Common myeloid progenitor, CD34-positive (primary cell): ENCODE measurements around the gene PBXIP1.
A peak's percentile ranks its signal among the peaks of the same experiment; 100 is the strongest.
"Not testable (repeated sequence)": the region's sequence is repeated elsewhere in the genome, so short reads cannot be mapped to it uniquely, and the experiment has no call there.

Source experiments
- CTCF ChIA-PET: fragments of 350-600 bp; sonication (Branson Sonifier 250); formaldehyde crosslinking; loops from one replicate; lab custom pipeline; 2021; ENCODE audit warnings: antibody characterized with exemption; lab: Charles Lee
- POLR2A ChIA-PET: fragments of 350-600 bp; sonication (Branson Sonifier 250); formaldehyde crosslinking; loops from one replicate; lab custom pipeline; 2021; ENCODE audit warnings: antibody characterized with exemption; lab: Charles Lee
- DNase-seq, 3 donors: peaks; one replicate each; pipeline versions ENCODE4 v3.0.0 to v3.0.0-alpha.2; 2013
- H3K27ac ChIP-seq, 2 experiments: 1 replicate in 1 of 2; 2 replicates in 1 of 2; pipeline ENCODE4 v1.7.0; 2013; ENCODE audit warnings: inconsistent platforms in 2 of 2, low read length in 2 of 2, mild to moderate bottlenecking in 2 of 2, low read depth in 1 of 2, moderate library complexity in 1 of 2; ENCODE audit not compliant: severe bottlenecking in 2 of 2, insufficient read depth in 1 of 2, poor library complexity in 1 of 2
- H3K27me3 ChIP-seq, 5 experiments: replicated peaks in 2 of 5; 1 replicate in 3 of 5; 2 replicates in 2 of 5; pipeline versions ENCODE4 v1.6.1 to v1.7.0; 2013; ENCODE audit warnings: low read length in 4 of 5, mild to moderate bottlenecking in 2 of 5, moderate library complexity in 2 of 5, inconsistent platforms in 1 of 5; ENCODE audit not compliant: insufficient read depth in 5 of 5, control insufficient read depth in 4 of 5
- H3K36me3 ChIP-seq, 4 experiments: 1 replicate in 2 of 4; 2 replicates in 2 of 4; pipeline versions ENCODE4 v1.6.1 to v1.7.0; 2013; ENCODE audit warnings: low read length in 3 of 4, control low read depth in 1 of 4, mild to moderate bottlenecking in 1 of 4; ENCODE audit not compliant: control insufficient read depth in 4 of 4, insufficient read depth in 4 of 4
- H3K4me1 ChIP-seq, 4 experiments: 1 replicate in 3 of 4; 2 replicates in 1 of 4; pipeline versions ENCODE4 v1.6.1 to v1.7.1; 2013; ENCODE audit warnings: low read length in 3 of 4, mild to moderate bottlenecking in 3 of 4, control low read depth in 1 of 4, inconsistent platforms in 1 of 4, moderate library complexity in 1 of 4; ENCODE audit not compliant: control insufficient read depth in 4 of 4, insufficient read depth in 4 of 4; ENCODE audit errors: control extremely low read depth in 1 of 4
- H3K4me3 ChIP-seq, 7 experiments: 1 replicate in 4 of 7; 2 replicates in 3 of 7; pipeline versions ENCODE4 v1.5.1 to v1.7.0; 2013; ENCODE audit warnings: mild to moderate bottlenecking in 7 of 7, low read length in 6 of 7, moderate library complexity in 6 of 7, inconsistent platforms in 2 of 7, low read depth in 2 of 7, control low read depth in 1 of 7; ENCODE audit not compliant: insufficient read depth in 4 of 7, control insufficient read depth in 1 of 7; ENCODE audit errors: extremely low read depth in 1 of 7
- H3K9me3 ChIP-seq, 5 experiments: 1 replicate in 4 of 5; 2 replicates in 1 of 5; pipeline versions ENCODE4 v1.6.1 to v1.7.1; 2013; ENCODE audit warnings: low read length in 4 of 5, mild to moderate bottlenecking in 2 of 5, inconsistent platforms in 1 of 5, low read depth in 1 of 5, moderate library complexity in 1 of 5; ENCODE audit not compliant: control insufficient read depth in 4 of 5, insufficient read depth in 2 of 5; ENCODE audit errors: control extremely low read depth in 1 of 5
- WGBS: methylation state at CpG from one replicate; pipeline ENCODE4 v1.1.5; 2013; ENCODE audit not compliant: insufficient coverage; 5-methylcytosine and 5-hydroxymethylcytosine counted together

Gene PBXIP1

DNA sequence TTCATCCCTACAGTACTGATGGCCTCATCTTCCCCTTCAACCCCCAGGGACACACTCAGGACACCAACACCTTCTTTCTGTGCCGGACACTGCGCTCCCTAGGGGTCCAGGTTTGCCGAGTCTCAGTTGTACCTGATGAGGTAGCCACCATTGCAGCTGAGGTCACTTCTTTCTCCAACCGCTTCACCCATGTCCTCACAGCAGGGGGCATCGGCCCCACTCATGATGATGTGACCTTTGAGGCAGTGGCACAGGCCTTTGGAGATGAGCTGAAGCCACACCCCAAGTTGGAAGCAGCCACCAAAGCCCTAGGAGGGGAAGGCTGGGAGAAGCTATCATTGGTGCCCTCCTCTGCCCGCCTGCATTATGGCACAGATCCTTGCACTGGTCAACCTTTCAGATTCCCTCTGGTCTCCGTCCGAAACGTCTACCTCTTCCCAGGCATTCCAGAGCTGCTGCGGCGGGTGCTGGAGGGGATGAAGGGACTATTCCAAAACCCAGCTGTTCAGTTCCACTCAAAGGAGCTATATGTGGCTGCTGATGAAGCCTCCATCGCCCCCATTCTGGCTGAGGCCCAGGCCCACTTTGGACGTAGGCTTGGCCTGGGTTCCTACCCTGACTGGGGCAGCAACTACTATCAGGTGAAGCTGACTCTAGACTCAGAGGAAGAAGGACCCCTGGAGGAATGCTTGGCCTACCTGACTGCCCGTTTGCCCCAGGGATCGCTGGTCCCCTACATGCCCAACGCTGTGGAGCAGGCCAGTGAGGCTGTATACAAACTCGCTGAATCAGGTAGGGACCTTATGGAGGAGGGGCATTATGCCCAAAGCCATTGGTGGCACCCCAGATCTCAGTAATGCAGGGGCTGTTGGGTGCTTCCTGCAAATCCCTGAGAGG is 32.4 kb upstream of the PBXIP1 start:
- DNase-seq = peak in 1 of 3 donors; percentile 32
- H3K9me3 ChIP-seq = no peaks in the 10 kb centered on the region
- no peak overlapping the region for H3K27ac ChIP-seq
- ChIA-PET CTCF (interaction anchor here (0.7 to 20.2 kb wide), 11 partner anchors 10 to 71 kb away, joined by 3 to 320 read pairs (median 6); partner anchors contain the start of genes CKS1B, LENEP, PYGO2 and ZBTB7B), POLR2A (no interaction called here)
- peaks cover 6 to 49% (median 34%) of the 10 kb centered on the region in 4 experiments for H3K36me3 ChIP-seq
- H3K4me3 ChIP-seq = no peak overlapping the region
- no peaks in the 10 kb centered on the region for H3K27me3 ChIP-seq
- H3K4me1 ChIP-seq = peaks cover 4 to 21% (median 12%) of the 10 kb centered on the region in 4 experiments
- WGBS = 98% methylated on average over 16 of the region's 17 CpGs

DNA sequence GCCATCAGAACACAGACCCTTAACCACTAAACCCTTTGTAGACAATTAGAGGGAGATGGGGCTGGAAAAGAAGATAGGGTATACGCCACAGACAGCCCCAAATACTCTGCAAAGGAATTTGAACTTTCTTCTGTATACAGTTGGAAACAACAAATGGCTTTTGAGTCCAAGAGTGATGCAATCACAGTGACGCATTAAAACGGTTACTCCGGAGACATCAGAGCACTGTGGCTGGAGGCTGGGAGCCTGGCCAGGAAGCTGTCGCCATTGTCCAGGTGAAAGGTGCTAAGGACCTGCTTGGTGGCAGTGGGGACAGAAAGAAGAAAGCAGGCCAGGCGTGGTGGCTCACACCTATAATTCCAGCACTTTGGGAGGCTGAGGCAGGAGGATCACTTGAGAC is 31.4 kb upstream of the PBXIP1 start:
- H3K27me3 ChIP-seq = no peaks in the 10 kb centered on the region
- no peak for DNase-seq
- no peak overlapping the region for H3K27ac ChIP-seq
- ChIA-PET POLR2A (interaction anchor here (0.7 kb wide), 1 partner anchor 360 kb away, joined by 4 read pairs; no protein-coding TSS in a partner anchor), CTCF (interaction anchor here (1.1 to 20.2 kb wide), 9 partner anchors 9 to 72 kb away, joined by 3 to 320 read pairs (median 8); partner anchors contain the start of genes CKS1B, LENEP, PYGO2 and ZBTB7B)
- H3K4me1 ChIP-seq = peaks cover 8 to 19% (median 16%) of the 10 kb centered on the region in 4 experiments
- peaks cover 6 to 42% (median 31%) of the 10 kb centered on the region in 4 experiments for H3K36me3 ChIP-seq
- H3K4me3 ChIP-seq = no peak overlapping the region
- H3K9me3 ChIP-seq = no peaks in the 10 kb centered on the region
- 95% methylated on average over 4 of the region's 6 CpGs for WGBS

GRCh38 chr1:154986736-154987135 is 30.8 kb upstream of the PBXIP1 start:
- Histone ChIP-seq H3K4me1 (peaks cover 9 to 24% (median 17%) of the 10 kb centered on the region in 4 experiments), H3K36me3 (peaks cover 6 to 42% (median 31%) of the 10 kb centered on the region in 4 experiments)
- H3K4me3 ChIP-seq, H3K27me3 ChIP-seq, H3K27ac ChIP-seq, DNase-seq, H3K9me3 ChIP-seq: not testable (repeated sequence)
- WGBS = 100% methylated on average over 1 of the region's 4 CpGs
- ChIA-PET POLR2A (interaction anchor here (0.7 kb wide), 1 partner anchor 359 kb away, joined by 4 read pairs; no protein-coding TSS in a partner anchor), CTCF (interaction anchor here (1.2 to 20.2 kb wide), 5 partner anchors 8 to 65 kb away, joined by 3 to 320 read pairs (median 13); partner anchors contain the start of genes LENEP and ZBTB7B)

- CTCF ChIA-PET = interaction anchor here (1.0 to 20.2 kb wide), 6 partner anchors 10 to 47 kb away, joined by 3 to 320 read pairs (median 7); partner anchors contain the start of genes CKS1B, LENEP, PBXIP1 and PMVK
- 16% methylated on average over 8 of the region's 17 CpGs for WGBS
- POLR2A ChIA-PET = interaction anchor here (0.6 to 1.0 kb wide), 3 partner anchors 10 to 541 kb away, joined by 3 to 4 read pairs (median 3); partner anchors contain the start of gene SHC1
- H3K36me3 ChIP-seq = peaks cover 3 to 29% (median 20%) of the 10 kb centered on the region in 4 experiments
- no peaks in the 10 kb centered on the region for H3K27me3 ChIP-seq
- no peaks in the 10 kb centered on the region for H3K9me3 ChIP-seq
- peak overlapping the region; percentile 76 to 83 for H3K27ac ChIP-seq
- H3K4me3 ChIP-seq = peak overlapping the region in 6 of 7 experiments; percentile 76 to 99 (median 81)
- no peak for DNase-seq
- H3K4me1 ChIP-seq = peaks cover 9 to 24% (median 23%) of the 10 kb centered on the region in 4 experiments
Observed at GRCh38 chr1:154983776-154984466, 28.0 kb upstream of the PBXIP1 start.

GRCh38 chr1:154982897-154983648 is 27.2 kb upstream of the PBXIP1 start, which contains the start of gene FLAD1:
Gene FLAD1 (plus strand): TSS chr1:154983344. CDS start chr1:154983695, 351 bp downstream.
- Histone ChIP-seq H3K27ac (peak within 1 kb of the TSS; percentile 76 to 83), H3K27me3 (no peaks in the 10 kb centered on the region), H3K4me3 (peak within 1 kb of the TSS; percentile 70 to 99 (median 81)), H3K9me3 (no peaks in the 10 kb centered on the region), H3K4me1 (peaks cover 13 to 28% (median 28%) of the 10 kb centered on the region in 4 experiments), H3K36me3 (peaks cover 3 to 25% (median 11%) of the 10 kb centered on the region in 4 experiments)
- peak; percentile 99 to 100 (median 99) for DNase-seq
- POLR2A ChIA-PET = interaction anchor here (0.6 to 1.0 kb wide), 3 partner anchors 9 to 12 kb away, joined by 3 to 4 read pairs (median 3); partner anchors contain the start of gene SHC1
- CTCF ChIA-PET = interaction anchor here (1.0 to 20.2 kb wide), 6 partner anchors 9 to 75 kb away, joined by 3 to 320 read pairs (median 6); partner anchors contain the start of genes CKS1B, LENEP, PBXIP1 and PMVK
- WGBS = 1% methylated on average over 26 of the region's 26 CpGs
